ENCODE data around the gene ABCB6.

DNA sequence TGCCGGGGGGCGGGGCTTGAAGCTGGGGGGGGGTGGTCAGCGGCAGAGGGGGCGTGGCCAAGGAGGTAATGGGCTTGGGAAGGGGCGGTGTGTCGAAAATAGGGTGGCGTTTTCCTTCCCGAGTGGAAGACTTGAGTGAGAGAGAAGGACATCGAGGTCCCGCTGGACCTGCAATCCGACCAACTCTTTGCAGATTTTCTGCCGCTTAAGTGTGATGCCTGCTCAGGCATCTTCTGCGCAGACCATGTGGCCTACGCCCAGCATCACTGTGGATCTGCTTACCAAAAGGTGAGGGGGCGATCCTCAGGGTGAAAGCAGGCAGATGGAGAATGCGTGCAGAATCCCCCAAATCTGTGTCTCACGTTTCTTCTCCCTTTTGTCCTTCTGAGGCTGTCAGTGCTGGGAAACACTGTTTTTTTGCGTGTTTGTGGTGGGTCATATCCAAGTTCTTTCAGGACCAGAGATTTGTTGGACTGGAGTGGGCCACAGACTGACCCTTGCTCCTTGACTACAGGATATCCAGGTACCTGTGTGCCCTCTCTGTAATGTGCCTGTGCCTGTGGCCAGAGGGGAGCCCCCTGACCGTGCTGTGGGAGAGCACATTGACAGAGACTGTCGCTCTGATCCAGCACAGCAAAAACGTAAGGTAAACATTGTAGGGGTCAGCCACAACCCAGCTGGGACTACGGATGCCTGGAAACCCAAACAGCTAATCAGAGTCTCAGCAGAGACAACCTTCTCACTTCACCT is 11.4 kb downstream of the ABCB6 start:
- TF ChIP-seq, protein P1, sequence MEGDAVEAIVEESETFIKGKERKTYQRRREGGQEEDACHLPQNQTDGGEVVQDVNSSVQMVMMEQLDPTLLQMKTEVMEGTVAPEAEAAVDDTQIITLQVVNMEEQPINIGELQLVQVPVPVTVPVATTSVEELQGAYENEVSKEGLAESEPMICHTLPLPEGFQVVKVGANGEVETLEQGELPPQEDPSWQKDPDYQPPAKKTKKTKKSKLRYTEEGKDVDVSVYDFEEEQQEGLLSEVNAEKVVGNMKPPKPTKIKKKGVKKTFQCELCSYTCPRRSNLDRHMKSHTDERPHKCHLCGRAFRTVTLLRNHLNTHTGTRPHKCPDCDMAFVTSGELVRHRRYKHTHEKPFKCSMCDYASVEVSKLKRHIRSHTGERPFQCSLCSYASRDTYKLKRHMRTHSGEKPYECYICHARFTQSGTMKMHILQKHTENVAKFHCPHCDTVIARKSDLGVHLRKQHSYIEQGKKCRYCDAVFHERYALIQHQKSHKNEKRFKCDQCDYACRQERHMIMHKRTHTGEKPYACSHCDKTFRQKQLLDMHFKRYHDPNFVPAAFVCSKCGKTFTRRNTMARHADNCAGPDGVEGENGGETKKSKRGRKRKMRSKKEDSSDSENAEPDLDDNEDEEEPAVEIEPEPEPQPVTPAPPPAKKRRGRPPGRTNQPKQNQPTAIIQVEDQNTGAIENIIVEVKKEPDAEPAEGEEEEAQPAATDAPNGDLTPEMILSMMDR (conservative IDR thresholded peaks at IDR 0.05 in 1 of 2, IDR thresholded peaks at IDR 0.05 in 1 of 2; ENCODE audit: low read depth in 1 of 2, low read length in 2 of 2): no peak
- TF ChIP-seq EZH2 (IDR thresholded peaks at IDR 0.05; ENCODE audit: low read length, missing control alignments): no peak

Data from fibroblast of lung (primary cell).